ENCODE measurements around the gene ARHGAP25.

Gene ARHGAP25

DNA sequence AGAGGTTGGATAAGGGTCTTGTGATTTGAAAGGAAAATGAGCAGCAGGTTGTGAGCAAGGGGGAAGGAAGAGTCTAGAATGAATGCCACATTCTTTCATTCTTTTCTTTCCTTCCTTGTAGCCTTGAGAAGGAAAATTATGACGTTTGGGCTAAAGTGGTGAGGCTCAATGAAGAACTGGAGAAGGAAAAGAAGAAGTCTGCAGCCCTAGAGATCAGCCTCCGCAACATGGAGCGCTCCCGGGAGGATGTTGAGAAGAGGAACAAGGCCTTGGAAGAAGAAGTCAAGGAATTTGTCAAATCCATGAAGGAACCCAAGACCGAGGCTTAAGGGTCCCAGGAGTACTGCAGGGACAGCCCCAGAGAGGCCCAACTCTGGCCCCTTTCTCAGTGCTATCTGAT is 91.3 kb downstream of the ARHGAP25 start:
- H3K9me3 ChIP-seq (ENCODE audit: severe bottlenecking): no peaks in the 10 kb centered on the region
- no peak for DNase-seq (ENCODE audit: low spot score)
- no peaks in the 10 kb centered on the region for H3K27me3 ChIP-seq (ENCODE audit: insufficient read depth, poor library complexity, severe bottlenecking)
- H3K4me1 ChIP-seq (ENCODE audit: insufficient read depth, poor library complexity, severe bottlenecking): peaks cover 27% of the 10 kb centered on the region
- no peak overlapping the region for H3K4me3 ChIP-seq (ENCODE audit: severe bottlenecking)
- H3K27ac ChIP-seq (ENCODE audit: poor library complexity, severe bottlenecking): peak overlapping the region; percentile 47
- ATAC-seq (ENCODE audit: low read depth): no peak
- no peak for TF ChIP-seq CTCF (IDR thresholded peaks at IDR 0.05; ENCODE audit: poor library complexity, severe bottlenecking)
- H3K36me3 ChIP-seq (ENCODE audit: low read depth): no peaks in the 10 kb centered on the region

GRCh38 chr2:68827666-68828065 is 93.1 kb downstream of the ARHGAP25 start:
- Histone ChIP-seq H3K9me3 (ENCODE audit: severe bottlenecking) (no peaks in the 10 kb centered on the region), H3K4me3 (ENCODE audit: severe bottlenecking) (no peak overlapping the region), H3K27ac (ENCODE audit: poor library complexity, severe bottlenecking) (no peak overlapping the region), H3K27me3 (ENCODE audit: insufficient read depth, poor library complexity, severe bottlenecking) (no peaks in the 10 kb centered on the region), H3K4me1 (ENCODE audit: insufficient read depth, poor library complexity, severe bottlenecking) (peaks cover 39% of the 10 kb centered on the region), H3K36me3 (ENCODE audit: low read depth) (no peaks in the 10 kb centered on the region)
- no peak for TF ChIP-seq CTCF (IDR thresholded peaks at IDR 0.05; ENCODE audit: poor library complexity, severe bottlenecking)
- ATAC-seq (ENCODE audit: low read depth) (no peak), DNase-seq (ENCODE audit: low spot score) (no peak)

DNA sequence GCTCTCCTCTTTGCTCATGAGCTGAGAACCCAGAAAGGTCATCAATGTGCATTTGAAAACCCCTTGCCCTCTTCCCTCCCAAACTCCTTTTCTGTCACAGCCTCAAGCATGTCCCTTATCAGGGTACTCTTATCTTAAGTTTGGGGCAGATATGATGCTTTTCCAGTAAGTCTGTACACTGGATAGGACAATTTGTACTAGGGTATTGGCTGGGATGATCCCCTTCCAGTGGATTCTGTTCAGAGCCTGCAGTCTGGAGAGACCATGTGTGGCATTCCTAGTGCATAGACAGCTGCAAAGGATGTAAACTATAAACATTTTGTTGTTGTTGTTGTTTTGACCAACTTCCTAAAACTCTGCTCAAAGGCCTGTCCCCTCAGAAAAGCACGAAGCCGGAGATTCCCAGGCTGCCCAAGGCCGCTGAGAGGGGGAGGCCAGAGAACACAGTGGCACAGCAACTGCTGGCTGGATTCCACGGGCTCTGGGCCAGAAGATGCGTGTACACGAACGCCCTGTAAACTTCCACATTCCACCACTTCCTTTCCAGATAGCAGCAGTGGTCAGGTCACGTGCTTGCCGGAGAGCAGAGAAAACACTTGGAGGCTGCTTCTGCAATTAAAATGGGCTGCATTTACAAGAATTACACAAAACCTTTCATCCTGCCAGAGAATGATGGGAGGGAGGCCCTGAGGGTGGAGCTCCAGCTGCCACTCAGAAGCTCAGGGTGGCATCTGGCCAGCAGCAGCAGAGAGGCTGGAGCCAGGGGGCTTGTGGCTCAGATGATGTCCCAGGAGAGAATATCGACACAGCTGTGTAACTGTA is 94.5 kb downstream of the ARHGAP25 start:
- DNase-seq (ENCODE audit: low spot score) (peak; percentile 94), ATAC-seq (ENCODE audit: low read depth) (peak; percentile 86)
- Histone ChIP-seq H3K4me3 (ENCODE audit: severe bottlenecking) (no peak overlapping the region), H3K27ac (ENCODE audit: poor library complexity, severe bottlenecking) (peak overlapping the region; percentile 38), H3K9me3 (ENCODE audit: severe bottlenecking) (no peaks in the 10 kb centered on the region), H3K4me1 (ENCODE audit: insufficient read depth, poor library complexity, severe bottlenecking) (peaks cover 44% of the 10 kb centered on the region), H3K36me3 (ENCODE audit: low read depth) (no peaks in the 10 kb centered on the region), H3K27me3 (ENCODE audit: insufficient read depth, poor library complexity, severe bottlenecking) (no peaks in the 10 kb centered on the region)
- no peak for TF ChIP-seq CTCF (IDR thresholded peaks at IDR 0.05; ENCODE audit: poor library complexity, severe bottlenecking)

GRCh38 chr2:68829749-68830148 is 95.1 kb downstream of the ARHGAP25 start:
- ATAC-seq (ENCODE audit: low read depth) (no peak), DNase-seq (ENCODE audit: low spot score) (no peak)
- TF ChIP-seq CTCF (IDR thresholded peaks at IDR 0.05; ENCODE audit: poor library complexity, severe bottlenecking): no peak
- H3K9me3 ChIP-seq (ENCODE audit: severe bottlenecking): no peaks in the 10 kb centered on the region
- no peak overlapping the region for H3K4me3 ChIP-seq (ENCODE audit: severe bottlenecking)
- peak overlapping the region; percentile 38 for H3K27ac ChIP-seq (ENCODE audit: poor library complexity, severe bottlenecking)
- peaks cover 40% of the 10 kb centered on the region for H3K4me1 ChIP-seq (ENCODE audit: insufficient read depth, poor library complexity, severe bottlenecking)
- H3K36me3 ChIP-seq (ENCODE audit: low read depth): no peaks in the 10 kb centered on the region
- H3K27me3 ChIP-seq (ENCODE audit: insufficient read depth, poor library complexity, severe bottlenecking): no peaks in the 10 kb centered on the region

DNA sequence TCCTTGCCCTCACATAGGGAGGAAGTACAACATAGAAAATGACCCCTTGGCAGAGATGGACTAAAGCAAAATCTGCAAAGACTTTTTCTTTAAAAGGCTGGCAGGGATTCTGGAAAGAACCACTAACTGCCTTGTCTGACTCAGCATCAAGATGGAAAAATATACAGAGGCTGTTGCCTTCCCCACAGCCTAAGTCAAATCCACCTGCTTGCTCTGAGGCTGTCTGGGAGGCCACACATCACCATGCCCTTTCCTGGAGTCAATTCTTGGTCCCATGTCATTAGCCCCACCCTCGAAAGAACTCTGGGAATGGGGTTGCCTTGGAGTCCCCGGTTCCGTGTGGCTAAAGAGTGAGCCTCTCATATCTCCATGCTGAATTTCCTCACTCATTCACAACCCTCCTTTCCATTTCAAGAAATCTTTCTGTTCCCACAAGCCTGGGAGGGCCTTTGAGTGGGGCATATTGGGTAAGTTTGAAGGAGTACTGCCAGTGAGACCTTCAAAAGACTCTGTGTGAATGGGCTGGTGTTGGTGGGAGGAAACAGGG is 97.1 kb downstream of the ARHGAP25 start:
- Histone ChIP-seq H3K27ac (ENCODE audit: poor library complexity, severe bottlenecking) (peak overlapping the region; percentile 21), H3K36me3 (ENCODE audit: low read depth) (no peaks in the 10 kb centered on the region), H3K4me3 (ENCODE audit: severe bottlenecking) (no peak overlapping the region), H3K27me3 (ENCODE audit: insufficient read depth, poor library complexity, severe bottlenecking) (no peaks in the 10 kb centered on the region), H3K9me3 (ENCODE audit: severe bottlenecking) (no peaks in the 10 kb centered on the region), H3K4me1 (ENCODE audit: insufficient read depth, poor library complexity, severe bottlenecking) (peaks cover 33% of the 10 kb centered on the region)
- TF ChIP-seq CTCF (IDR thresholded peaks at IDR 0.05; ENCODE audit: poor library complexity, severe bottlenecking): no peak
- no peak for DNase-seq (ENCODE audit: low spot score)
- no peak for ATAC-seq (ENCODE audit: low read depth)

Measured in RWPE2 (cell line).